ENCODE data around the gene GCFC2.
"Not testable (repeated sequence)": the region's sequence is repeated elsewhere in the genome, so short reads cannot be mapped to it uniquely, and the experiment has no call there.

GCFC2 gene

DNA sequence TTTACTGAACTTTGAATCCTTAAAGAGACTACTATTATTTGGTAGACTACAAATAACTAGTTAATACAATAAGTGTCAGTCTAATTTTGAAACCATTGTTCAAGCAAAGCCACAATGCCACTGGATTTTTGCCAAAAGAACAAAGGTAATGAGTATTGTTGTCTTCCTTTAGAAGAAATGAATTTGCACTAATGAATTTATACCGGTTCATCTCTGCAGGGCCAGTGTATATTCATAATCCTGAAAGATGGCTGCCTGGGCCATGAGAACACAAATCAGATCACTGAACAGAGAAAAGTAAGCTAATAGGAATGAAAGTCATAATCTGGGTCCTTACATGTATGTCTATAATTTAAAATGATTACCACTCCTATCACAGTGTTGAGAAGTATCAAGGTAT lies 31.2 kb downstream of the GCFC2 start:
- TF ChIP-seq, protein P1, sequence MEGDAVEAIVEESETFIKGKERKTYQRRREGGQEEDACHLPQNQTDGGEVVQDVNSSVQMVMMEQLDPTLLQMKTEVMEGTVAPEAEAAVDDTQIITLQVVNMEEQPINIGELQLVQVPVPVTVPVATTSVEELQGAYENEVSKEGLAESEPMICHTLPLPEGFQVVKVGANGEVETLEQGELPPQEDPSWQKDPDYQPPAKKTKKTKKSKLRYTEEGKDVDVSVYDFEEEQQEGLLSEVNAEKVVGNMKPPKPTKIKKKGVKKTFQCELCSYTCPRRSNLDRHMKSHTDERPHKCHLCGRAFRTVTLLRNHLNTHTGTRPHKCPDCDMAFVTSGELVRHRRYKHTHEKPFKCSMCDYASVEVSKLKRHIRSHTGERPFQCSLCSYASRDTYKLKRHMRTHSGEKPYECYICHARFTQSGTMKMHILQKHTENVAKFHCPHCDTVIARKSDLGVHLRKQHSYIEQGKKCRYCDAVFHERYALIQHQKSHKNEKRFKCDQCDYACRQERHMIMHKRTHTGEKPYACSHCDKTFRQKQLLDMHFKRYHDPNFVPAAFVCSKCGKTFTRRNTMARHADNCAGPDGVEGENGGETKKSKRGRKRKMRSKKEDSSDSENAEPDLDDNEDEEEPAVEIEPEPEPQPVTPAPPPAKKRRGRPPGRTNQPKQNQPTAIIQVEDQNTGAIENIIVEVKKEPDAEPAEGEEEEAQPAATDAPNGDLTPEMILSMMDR (IDR thresholded peaks at IDR 0.05; ENCODE audit: low read depth, low read length): no peak
- no peak overlapping the region for H3K4me3 ChIP-seq (ENCODE audit: low read depth, low read length)

DNA sequence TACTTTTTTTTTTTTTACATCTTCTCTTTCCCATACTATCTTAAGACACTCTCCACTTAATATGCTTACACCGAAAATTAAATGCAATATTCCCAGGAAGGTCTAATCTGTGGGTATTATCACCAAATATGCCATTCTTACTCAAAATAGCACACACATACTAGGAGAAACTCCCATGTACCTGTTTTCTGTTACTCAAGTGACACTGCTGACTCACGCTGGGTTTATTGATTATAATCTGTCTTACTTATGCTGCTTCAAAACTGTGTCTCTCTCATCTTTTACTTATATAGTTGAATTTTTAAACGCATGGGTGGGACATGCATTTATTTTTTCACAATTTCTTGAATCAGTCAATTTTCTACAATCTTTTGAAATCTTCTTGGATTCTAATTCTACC lies 34.3 kb downstream of the GCFC2 start:
- TF ChIP-seq, protein P1 (IDR thresholded peaks at IDR 0.05; ENCODE audit: low read depth, low read length): no peak

DNA sequence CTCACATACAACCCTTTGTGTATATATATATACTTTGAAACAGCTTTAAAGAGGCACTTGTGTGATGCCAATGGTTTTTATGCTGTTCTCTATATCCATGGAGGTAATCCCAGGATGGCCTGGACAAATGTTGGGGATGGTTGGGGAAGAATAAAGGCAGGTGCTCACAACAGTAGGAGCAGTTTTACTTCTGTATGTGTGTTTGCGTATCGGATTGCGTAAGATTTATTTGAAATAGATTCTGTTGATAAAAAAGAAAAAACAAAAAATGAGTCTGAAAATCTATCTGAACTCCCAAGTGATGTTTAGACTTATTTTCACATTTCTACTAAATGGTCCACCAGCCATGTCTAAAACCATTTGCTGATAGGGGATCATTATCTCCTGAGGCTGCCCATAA lies 34.8 kb downstream of the GCFC2 start:
- no peak overlapping the region for H3K4me3 ChIP-seq (ENCODE audit: low read depth, low read length)
- TF ChIP-seq, protein P1 (IDR thresholded peaks at IDR 0.05; ENCODE audit: low read depth, low read length): no peak

More for the DNA sequence above, 34.3 kb downstream of the GCFC2 start:
- H3K4me3 ChIP-seq (ENCODE audit: low read depth, low read length): no peak overlapping the region

DNA sequence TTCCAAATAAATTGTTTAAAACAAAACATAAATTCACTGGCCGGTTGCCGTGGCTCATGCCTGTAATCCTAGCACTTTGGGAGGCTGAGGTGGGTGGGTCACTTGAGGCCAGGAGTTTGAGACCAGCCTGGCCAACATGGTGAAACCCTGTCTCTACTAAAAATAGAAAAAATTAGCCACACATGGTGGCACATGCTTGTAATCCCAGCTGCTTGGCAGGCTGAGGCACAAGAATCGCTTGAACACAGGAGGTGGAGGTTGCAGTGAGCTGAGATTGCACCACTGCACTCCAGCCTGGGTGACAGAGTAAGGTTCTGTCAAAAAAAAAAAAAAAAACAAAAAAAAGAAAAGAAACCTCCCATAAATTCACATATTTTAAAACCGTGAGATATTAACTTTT lies 35.3 kb downstream of the GCFC2 start:
- not testable (repeated sequence) for H3K4me3 ChIP-seq (ENCODE audit: low read depth, low read length)

DNA sequence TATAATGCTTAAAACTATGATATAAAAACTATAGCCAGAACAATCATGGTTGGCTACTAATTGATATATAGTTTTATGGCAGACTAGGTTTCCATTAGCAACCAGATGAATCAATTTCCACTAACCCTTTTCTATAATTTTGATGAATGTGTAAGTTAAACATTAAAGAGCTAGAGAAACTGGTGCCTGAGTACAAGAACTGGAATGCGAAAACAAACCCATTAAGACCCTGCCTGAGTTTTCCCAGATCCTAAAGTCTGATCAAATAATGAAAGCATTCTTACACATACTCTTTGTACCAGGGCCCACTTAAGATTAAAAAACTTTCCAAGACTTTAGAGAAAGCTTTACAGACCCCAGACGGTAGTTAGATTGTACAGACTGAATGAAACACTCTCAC lies 42.8 kb downstream of the GCFC2 start:
- TF ChIP-seq, protein P1 (IDR thresholded peaks at IDR 0.05; ENCODE audit: low read depth, low read length): no peak

DNA sequence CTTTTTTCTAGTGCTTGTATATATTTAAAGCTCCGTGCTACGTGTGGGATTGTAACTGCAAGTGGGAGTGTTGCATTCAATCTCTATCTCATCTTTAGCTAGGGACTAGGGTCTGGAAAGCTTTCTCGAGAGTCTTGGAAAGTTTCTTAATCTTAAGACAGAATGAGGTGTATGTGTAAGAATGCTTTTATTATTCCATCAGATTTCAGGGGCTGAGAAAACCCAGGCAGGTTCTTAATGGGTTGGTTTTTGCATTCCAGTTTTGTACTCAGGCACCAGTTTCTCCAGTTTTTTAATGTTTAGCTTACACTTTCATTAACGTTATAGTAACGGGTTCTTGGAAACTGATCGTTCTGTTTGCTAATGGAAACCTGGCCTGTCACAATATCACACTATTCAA lies 43.8 kb downstream of the GCFC2 start:
- TF ChIP-seq, protein P1 (IDR thresholded peaks at IDR 0.05; ENCODE audit: low read depth, low read length): no peak
- no peak overlapping the region for H3K4me3 ChIP-seq (ENCODE audit: low read depth, low read length)

More for the DNA sequence above, 42.8 kb downstream of the GCFC2 start:
- H3K4me3 ChIP-seq (ENCODE audit: low read depth, low read length): no peak overlapping the region

DNA sequence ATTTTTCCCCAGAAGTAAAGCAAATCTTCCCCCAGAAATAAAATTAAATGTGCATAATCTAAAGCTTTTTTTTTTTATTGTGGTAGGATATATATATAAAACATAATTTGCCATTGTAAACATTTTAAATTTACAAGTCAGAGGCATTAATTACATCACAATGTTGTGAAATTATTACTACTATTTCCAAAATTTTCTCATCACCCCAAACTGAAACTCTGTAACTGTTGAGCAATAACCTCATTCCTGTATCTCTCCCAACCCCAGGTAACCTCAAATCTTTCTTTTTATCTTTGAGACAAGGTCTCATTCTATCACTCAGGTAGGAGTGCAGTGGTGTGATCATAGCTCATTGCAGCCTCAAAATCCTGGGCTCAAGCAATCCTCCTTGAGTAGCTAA lies 52.9 kb downstream of the GCFC2 start:
- no peak overlapping the region for H3K4me3 ChIP-seq (ENCODE audit: low read depth, low read length)
- TF ChIP-seq, protein P1 (IDR thresholded peaks at IDR 0.05; ENCODE audit: low read depth, low read length): no peak

DNA sequence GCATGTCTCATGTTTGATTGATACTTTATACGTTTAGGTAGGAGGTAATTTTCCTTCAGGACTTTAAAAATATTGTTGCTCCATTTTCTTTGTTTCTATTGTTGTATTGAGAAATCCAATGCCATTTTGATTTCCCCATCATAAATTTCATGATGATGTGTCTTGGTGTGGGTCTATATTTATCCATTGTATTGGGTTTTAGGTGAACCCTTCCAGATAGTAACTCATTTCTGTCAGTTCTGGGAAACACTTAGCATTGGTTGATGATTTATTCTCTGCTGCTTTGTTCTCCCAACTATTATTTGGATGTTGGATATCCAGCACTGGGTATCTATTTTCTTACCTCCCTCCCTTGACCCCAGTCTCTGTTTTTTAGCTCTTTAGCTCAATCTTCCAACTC lies 54.2 kb downstream of the GCFC2 start:
- TF ChIP-seq, protein P1 (IDR thresholded peaks at IDR 0.05; ENCODE audit: low read depth, low read length): no peak
- H3K4me3 ChIP-seq (ENCODE audit: low read depth, low read length): no peak overlapping the region
